ENCODE results near the gene KIF18A.

DNA sequence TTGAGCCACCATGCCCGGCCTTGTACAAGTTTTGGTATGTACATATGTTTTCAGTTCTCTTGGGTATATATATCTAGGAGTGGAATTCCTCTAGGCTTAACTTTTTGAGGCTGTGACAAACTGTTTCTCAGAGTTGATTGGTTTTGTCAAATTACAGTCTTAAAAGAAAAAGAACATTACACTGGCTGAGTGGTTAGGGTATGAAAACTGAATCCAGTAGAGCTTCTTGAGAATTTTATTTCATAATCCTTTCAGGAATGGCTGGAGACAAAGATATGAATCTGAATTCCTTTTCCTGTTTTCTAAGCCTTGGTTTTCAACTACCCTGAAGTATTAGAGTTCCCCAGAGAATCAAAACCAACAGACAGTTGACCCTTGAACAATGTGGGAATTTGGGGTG lies 6.8 kb upstream of the KIF18A start:
- TF ChIP-seq, protein P1, sequence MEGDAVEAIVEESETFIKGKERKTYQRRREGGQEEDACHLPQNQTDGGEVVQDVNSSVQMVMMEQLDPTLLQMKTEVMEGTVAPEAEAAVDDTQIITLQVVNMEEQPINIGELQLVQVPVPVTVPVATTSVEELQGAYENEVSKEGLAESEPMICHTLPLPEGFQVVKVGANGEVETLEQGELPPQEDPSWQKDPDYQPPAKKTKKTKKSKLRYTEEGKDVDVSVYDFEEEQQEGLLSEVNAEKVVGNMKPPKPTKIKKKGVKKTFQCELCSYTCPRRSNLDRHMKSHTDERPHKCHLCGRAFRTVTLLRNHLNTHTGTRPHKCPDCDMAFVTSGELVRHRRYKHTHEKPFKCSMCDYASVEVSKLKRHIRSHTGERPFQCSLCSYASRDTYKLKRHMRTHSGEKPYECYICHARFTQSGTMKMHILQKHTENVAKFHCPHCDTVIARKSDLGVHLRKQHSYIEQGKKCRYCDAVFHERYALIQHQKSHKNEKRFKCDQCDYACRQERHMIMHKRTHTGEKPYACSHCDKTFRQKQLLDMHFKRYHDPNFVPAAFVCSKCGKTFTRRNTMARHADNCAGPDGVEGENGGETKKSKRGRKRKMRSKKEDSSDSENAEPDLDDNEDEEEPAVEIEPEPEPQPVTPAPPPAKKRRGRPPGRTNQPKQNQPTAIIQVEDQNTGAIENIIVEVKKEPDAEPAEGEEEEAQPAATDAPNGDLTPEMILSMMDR (conservative IDR thresholded peaks at IDR 0.05; ENCODE audit: low read length), result no peak
- TF ChIP-seq EZH2phosphoT487 (IDR thresholded peaks at IDR 0.05; ENCODE audit: borderline replicate concordance, low read depth, low read length), result no peak
